HG03097 (cell line): Measurements from ENCODE around the gene SYNRG.

Experiments used
- ATAC-seq: cut with Tn5 transposase; IDR thresholded peaks from one replicate; pipeline ENCODE4 v1.9.1; 2021; ENCODE audit not compliant: unreplicated experiment, low FRiP score

The SYNRG gene

GRCh38 chr17:37481001-37481665, 128.1 kb downstream of the SYNRG start:
- no peak for ATAC-seq

- ATAC-seq, result no peak
These were observed 128.8 kb downstream of the SYNRG start for GRCh38 chr17:37480427-37480826.

DNA sequence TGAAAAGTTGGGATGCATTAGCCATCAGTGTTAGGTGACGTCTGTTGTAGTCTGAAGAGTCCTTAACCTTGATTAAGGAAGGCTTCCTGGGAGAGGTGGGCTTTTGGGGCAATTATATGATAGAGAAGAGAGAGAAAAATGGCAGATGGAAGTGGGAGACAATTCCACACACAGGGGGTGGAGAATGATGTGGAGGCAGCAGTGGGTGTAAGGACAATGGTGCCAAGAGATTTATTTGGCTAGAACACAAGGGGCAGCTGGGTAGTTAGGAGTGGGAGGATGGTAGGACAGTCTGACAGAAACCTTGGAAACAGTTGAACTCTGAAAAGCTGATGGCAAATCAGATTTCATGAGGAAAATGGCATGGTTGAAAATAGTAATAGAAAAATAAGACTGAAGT, 130.2 kb downstream of the SYNRG start:
- no peak for ATAC-seq

GRCh38 chr17:37478187-37478586, 131.0 kb downstream of the SYNRG start:
- ATAC-seq, result no peak

DNA sequence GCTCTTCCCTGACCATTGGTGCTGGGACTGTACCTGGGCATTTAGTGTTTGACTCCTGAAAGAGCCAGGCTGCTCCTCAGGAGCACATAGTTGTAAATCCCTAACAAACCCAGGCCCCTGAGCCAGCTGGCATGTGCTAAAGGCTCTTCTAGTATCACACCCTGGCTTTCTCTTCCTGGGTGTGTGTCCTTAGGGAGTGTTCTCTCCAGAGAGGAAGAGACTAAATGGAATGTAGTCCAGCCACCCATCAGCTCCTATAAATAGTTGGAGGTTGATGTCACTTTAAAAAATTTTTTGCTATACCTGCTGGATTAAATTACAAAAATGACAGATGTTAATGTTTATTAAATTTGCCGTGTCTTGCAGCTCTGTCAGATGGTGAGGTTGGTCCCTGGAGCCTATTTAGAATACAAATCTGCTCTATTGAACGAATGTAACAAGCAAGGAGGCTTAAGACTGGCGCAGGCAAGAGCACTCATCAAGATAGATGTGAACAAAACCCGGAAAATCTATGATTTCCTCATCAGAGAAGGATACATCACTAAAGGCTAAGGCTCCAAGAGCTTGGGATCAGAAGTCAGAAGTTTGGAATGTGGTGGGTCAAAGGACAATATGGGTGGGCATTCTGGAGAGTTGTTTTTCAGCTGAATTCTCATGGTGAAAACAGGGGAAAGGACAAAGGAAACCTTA, 132.6 kb downstream of the SYNRG start:
- no peak for ATAC-seq

GRCh38 chr17:37475731-37476420, 133.3 kb downstream of the SYNRG start:
- ATAC-seq, result no peak

GRCh38 chr17:37470181-37470580, 139.0 kb downstream of the SYNRG start:
- no peak for ATAC-seq

DNA sequence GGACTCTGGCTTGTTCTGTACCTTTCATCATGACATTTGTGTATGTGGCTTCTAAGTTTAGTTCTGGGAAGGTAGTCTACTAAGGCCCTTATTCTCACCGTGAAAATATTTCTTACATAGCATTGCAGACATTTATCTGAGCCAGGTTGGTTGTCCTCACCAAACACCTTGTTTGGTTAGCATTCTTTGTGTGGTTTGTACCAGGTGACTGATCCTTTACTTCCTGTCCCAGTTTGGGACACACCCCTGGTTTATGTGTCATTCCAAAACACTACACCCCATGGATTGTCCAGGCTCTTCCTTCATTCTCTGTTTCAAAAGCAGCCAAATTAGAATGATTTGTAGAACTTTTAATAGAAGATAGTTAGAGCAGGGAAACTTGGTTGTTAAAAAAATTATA, 142.7 kb downstream of the SYNRG start:
- no peak for ATAC-seq

DNA sequence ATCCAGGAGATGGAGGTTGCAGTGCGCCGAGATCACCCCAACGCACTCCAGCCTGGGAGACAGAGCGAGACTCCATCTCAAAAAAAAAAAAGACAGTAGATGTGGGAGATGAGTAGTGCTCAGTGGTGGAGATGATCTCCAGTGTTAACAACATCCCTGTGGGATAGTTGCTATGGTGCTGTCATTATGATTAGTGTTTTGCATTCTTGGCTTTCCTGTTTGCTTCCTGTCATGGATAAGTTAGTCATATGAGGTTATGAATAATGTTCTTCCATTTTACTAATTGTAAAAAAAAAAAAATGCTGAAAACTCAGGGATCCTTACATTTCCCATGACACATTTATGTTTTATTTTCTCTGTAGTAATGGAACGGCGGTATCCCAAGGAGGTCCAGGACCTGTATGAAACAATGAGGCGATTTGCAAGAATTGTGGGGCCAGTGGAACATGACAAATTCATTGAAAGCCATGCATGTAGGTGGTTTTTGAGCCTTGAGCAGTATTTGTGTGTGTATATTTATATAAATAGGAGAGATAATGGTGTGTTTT, 144.1 kb downstream of the SYNRG start:
- ATAC-seq, result no peak
